ENCODE results near the gene CCDC134.

- TF ChIP-seq SIN3A (conservative IDR thresholded peaks at IDR 0.05 in 1 of 2, IDR thresholded peaks at IDR 0.05 in 1 of 2; ENCODE audit: low read depth in 1 of 2, low read length in 2 of 2): no peak
- TF ChIP-seq SIRT6 (IDR thresholded peaks at IDR 0.05; ENCODE audit: low read length): no peak
- TF ChIP-seq CTCF (IDR thresholded peaks at IDR 0.05; ENCODE audit: control extremely low read depth in 1 of 3, insufficient read depth in 1 of 3, low read depth in 1 of 3, low read length in 3 of 3): no peak
- no peak for TF ChIP-seq RFX5 (IDR thresholded peaks at IDR 0.05; ENCODE audit: borderline replicate concordance, low read depth, low read length)
- no peak for TF ChIP-seq RAD21 (IDR thresholded peaks at IDR 0.05 in 1 of 2, conservative IDR thresholded peaks at IDR 0.05 in 1 of 2; ENCODE audit: low read depth in 2 of 2, low read length in 2 of 2)
- TF ChIP-seq EZH2 (IDR thresholded peaks at IDR 0.05; ENCODE audit: low read depth, low read length, severe bottlenecking): no peak
- no peak for TF ChIP-seq MAFK (IDR thresholded peaks at IDR 0.05; ENCODE audit: low read depth, low read length)
- no peak for TF ChIP-seq TAF7 (optimal IDR thresholded peaks at IDR 0.05; ENCODE audit: borderline replicate concordance, low read depth, low read length)
These were observed 28.3 kb upstream of the CCDC134 start for GRCh38 chr22:41772198-41772597.

Data from H1 (cell line).